HepG2 (cell line): ENCODE data around the gene CFAP97D1. TPM values are rescaled to one million over a fixed set of nuclear protein-coding genes. Genes with fewer than 3 reads are reported as not detected.
A peak's percentile ranks its signal among the peaks of the same experiment; 100 is the strongest.

ENCODE experiments used
- ADNP ChIP-seq: sonication (generic); formaldehyde crosslinking; IDR thresholded peaks from 2 replicates; pipeline ENCODE4 v1.4.0; 2020; ENCODE audit warnings: missing genetic modification reagents
- BORCS8-MEF2B ChIP-seq: sonication (generic); formaldehyde crosslinking; IDR thresholded peaks from 2 replicates; pipeline ENCODE4 v1.8.0; 2022; ENCODE audit warnings: mild to moderate bottlenecking, missing genetic modification reagents
- CCDC6 ChIP-seq: sonication (generic); formaldehyde crosslinking; IDR thresholded peaks from 2 replicates; pipeline ENCODE4 v1.8.1; 2022; ENCODE audit warnings: mild to moderate bottlenecking, missing genetic modification reagents, moderate library complexity
- CHD4 ChIP-seq: fragments of 200-600 bp; sonication (generic); IDR thresholded peaks from 2 replicates; pipeline ENCODE4 v1.7.0; 2017; ENCODE audit warnings: mild to moderate bottlenecking, low read length, borderline replicate concordance
- HCFC1 ChIP-seq: fragments of 150-350 bp; IDR thresholded peaks from 2 replicates; pipeline ENCODE4 v1.6.1; 2014; ENCODE audit warnings: low read depth, low read length
- HOXA7 ChIP-seq: sonication (generic); formaldehyde crosslinking; IDR thresholded peaks from 2 replicates; pipeline ENCODE4 v1.8.1; 2022; ENCODE audit warnings: mild to moderate bottlenecking, missing genetic modification reagents, moderate library complexity
- KMT2A ChIP-seq: sonication (generic); formaldehyde crosslinking; IDR thresholded peaks from 2 replicates; pipeline ENCODE4 v1.4.0; 2020; ENCODE audit warnings: missing genetic modification reagents
- MTA3 ChIP-seq: sonication (generic); formaldehyde crosslinking; IDR thresholded peaks from 2 replicates; pipeline ENCODE4 v1.4.0; 2020; ENCODE audit warnings: missing genetic modification reagents
- NCOA1 ChIP-seq: sonication (generic); formaldehyde crosslinking; IDR thresholded peaks from 2 replicates; pipeline ENCODE4 v1.9.0; 2021; ENCODE audit warnings: missing genetic modification reagents
- PCBP1 ChIP-seq: fragments of 200-400 bp; formaldehyde crosslinking; IDR thresholded peaks from 2 replicates; pipeline ENCODE4 v1.6.1; 2017; ENCODE audit warnings: mild to moderate bottlenecking, low read depth, low read length, borderline replicate concordance
- SAP130 ChIP-seq: IDR thresholded peaks from 2 replicates; pipeline ENCODE4 v1.6.1; 2016; ENCODE audit warnings: low read depth
- SMYD3 ChIP-seq: sonication (generic); formaldehyde crosslinking; IDR thresholded peaks from 2 replicates; pipeline ENCODE4 v1.8.1; 2023; ENCODE audit warnings: mild to moderate bottlenecking, missing genetic modification reagents
- ZBTB7B ChIP-seq: sonication (generic); formaldehyde crosslinking; IDR thresholded peaks from 2 replicates; pipeline ENCODE4 v1.4.0; 2020; ENCODE audit warnings: missing genetic modification reagents
- ZFP90 ChIP-seq: sonication (generic); formaldehyde crosslinking; IDR thresholded peaks from 2 replicates; pipeline ENCODE4 v1.8.0; 2022; ENCODE audit warnings: missing genetic modification reagents, mild to moderate bottlenecking, inconsistent platforms, borderline replicate concordance
- ZFX ChIP-seq: sonication (generic); formaldehyde crosslinking; IDR thresholded peaks from 2 replicates; pipeline ENCODE4 v1.4.0; 2020; ENCODE audit warnings: mild to moderate bottlenecking, low read depth, missing genetic modification reagents, moderate library complexity
- ZNF253 ChIP-seq: sonication (generic); formaldehyde crosslinking; IDR thresholded peaks from 2 replicates; pipeline ENCODE4 v1.8.0; 2022; ENCODE audit warnings: mild to moderate bottlenecking, missing genetic modification reagents, borderline replicate concordance
- ZNF33B ChIP-seq: sonication (generic); formaldehyde crosslinking; IDR thresholded peaks from 2 replicates; pipeline ENCODE4 v1.5.1; 2020; ENCODE audit warnings: mild to moderate bottlenecking, missing genetic modification reagents
- ZNF383 ChIP-seq: sonication (generic); formaldehyde crosslinking; IDR thresholded peaks from 2 replicates; pipeline ENCODE4 v1.4.0; 2020; ENCODE audit warnings: missing genetic modification reagents, mild to moderate bottlenecking, borderline replicate concordance
- ZNF496 ChIP-seq: sonication (generic); formaldehyde crosslinking; IDR thresholded peaks from 2 replicates; pipeline ENCODE4 v1.8.1; 2023; ENCODE audit warnings: mild to moderate bottlenecking, moderate library complexity, missing genetic modification reagents; ENCODE audit not compliant: insufficient replicate concordance
- ZNF616 ChIP-seq: sonication (generic); formaldehyde crosslinking; IDR thresholded peaks from 2 replicates; pipeline ENCODE4 v1.5.0; 2020; ENCODE audit warnings: low read depth, mild to moderate bottlenecking, missing genetic modification reagents
- ZNF619 ChIP-seq: sonication (generic); formaldehyde crosslinking; IDR thresholded peaks from 2 replicates; pipeline ENCODE4 v1.4.0; 2020; ENCODE audit warnings: mild to moderate bottlenecking, missing genetic modification reagents
- ZNF670 ChIP-seq: sonication (generic); formaldehyde crosslinking; IDR thresholded peaks from 2 replicates; pipeline ENCODE4 v1.8.0; 2022; ENCODE audit warnings: mild to moderate bottlenecking, missing genetic modification reagents, borderline replicate concordance
- polyA plus RNA-seq, 8 experiments: library from polyadenylated mRNA; depleted of rRNA in 3 of 8; stranded (reverse) in 7 of 8; unstranded in 1 of 8; fragments of >200 nt; fragmentation: Illumina TruSeq in 4 of 8; extraction: Trizol in 4 of 8; gene quantifications; 2 replicates each; pipeline versions ENCODE4 v1.2.1 to v1.2.3, GENCODE V29; 2011 to 2016; ENCODE audit warnings: low read depth in 4 of 8, missing spikeins in 1 of 8, mixed read lengths in 1 of 8; ENCODE audit not compliant: insufficient read depth in 1 of 8
- total RNA-seq, 5 experiments: library from RNA; depleted of rRNA; stranded (reverse); fragments of >200 nt; fragmentation: Illumina TruSeq; extraction: Trizol; gene quantifications; 2 replicates each; pipeline ENCODE4 v1.2.3, GENCODE V29; 2016; ENCODE audit warnings: low read depth in 1 of 5
- TF ChIP-seq, protein P1 (sequence below): sonication (generic); formaldehyde crosslinking; IDR thresholded peaks from 2 replicates; pipeline ENCODE4 v1.4.0; 2020; ENCODE audit warnings: mild to moderate bottlenecking, missing genetic modification reagents
- TF ChIP-seq, protein P2 (sequence below): sonication (generic); formaldehyde crosslinking; IDR thresholded peaks from 2 replicates; pipeline ENCODE4 v1.4.0; 2020; ENCODE audit warnings: mild to moderate bottlenecking, missing genetic modification reagents
- TF ChIP-seq, protein P3 (sequence below): sonication (generic); formaldehyde crosslinking; IDR thresholded peaks from 2 replicates; pipeline ENCODE4 v1.4.0; 2020; ENCODE audit warnings: missing genetic modification reagents
- TF ChIP-seq, protein P4 (sequence below): sonication (generic); formaldehyde crosslinking; IDR thresholded peaks from 2 replicates; pipeline ENCODE4 v1.9.0; 2021; ENCODE audit warnings: missing genetic modification reagents, borderline replicate concordance
- TF ChIP-seq, protein P5 (sequence below): sonication (generic); formaldehyde crosslinking; IDR thresholded peaks from 2 replicates; pipeline ENCODE4 v1.5.0; 2020; ENCODE audit warnings: missing genetic modification reagents, mild to moderate bottlenecking, borderline replicate concordance

The CFAP97D1 gene
- total and polyA plus RNA-seq, 2 of the 13 experiments (the other 11 are each of a cell fraction or from before 2014, with no cell fraction given): 0.02 TPM; not detected in 1

DNA sequence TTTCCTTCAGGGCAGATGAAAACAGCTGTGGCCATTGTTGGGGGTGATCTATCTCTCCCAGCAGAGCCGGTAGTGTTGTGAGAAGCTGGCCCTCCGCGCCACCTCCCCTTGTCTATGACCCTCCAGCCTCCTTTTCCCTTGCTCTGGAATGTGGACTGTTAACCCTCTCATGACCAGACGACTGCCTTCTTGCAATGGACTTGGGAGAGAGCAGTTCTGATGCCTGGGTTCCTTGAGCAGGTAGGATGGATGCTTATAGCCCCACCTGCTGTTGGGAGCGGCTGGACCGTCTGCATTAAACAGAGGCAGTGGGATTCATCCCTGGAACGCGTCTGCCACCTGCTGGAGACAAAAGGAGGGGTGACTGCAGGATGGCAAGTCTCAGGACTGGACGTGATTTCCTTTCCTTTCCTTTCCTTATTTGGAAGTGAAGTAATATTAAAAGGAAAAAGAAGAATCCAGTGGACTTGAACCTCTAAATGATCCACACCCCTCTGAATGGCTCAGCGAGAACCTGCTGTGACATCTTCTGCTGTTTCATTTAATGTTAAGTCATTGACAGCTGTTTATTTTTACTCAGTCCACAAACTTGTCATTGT is 19.9 kb upstream of the CFAP97D1 start (continued):
- TF ChIP-seq, protein P1, sequence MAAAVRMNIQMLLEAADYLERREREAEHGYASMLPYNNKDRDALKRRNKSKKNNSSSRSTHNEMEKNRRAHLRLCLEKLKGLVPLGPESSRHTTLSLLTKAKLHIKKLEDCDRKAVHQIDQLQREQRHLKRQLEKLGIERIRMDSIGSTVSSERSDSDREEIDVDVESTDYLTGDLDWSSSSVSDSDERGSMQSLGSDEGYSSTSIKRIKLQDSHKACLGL (CRISPR knock-in tag): no peak
- TF ChIP-seq CHD4: no peak
- TF ChIP-seq ADNP (CRISPR knock-in tag): no peak
- TF ChIP-seq HCFC1: no peak
- no peak for TF ChIP-seq CCDC6 (CRISPR knock-in tag)
- TF ChIP-seq SMYD3 (CRISPR knock-in tag): no peak; the same call in 1 of the 2 replicates
- TF ChIP-seq ZFX (CRISPR knock-in tag): peak; percentile 55; the same call in 1 of the 2 replicates
- TF ChIP-seq ZNF496 (CRISPR knock-in tag): no peak
- TF ChIP-seq, protein P2, sequence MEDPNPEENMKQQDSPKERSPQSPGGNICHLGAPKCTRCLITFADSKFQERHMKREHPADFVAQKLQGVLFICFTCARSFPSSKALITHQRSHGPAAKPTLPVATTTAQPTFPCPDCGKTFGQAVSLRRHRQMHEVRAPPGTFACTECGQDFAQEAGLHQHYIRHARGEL (CRISPR knock-in tag): no peak
- TF ChIP-seq ZFP90 (CRISPR knock-in tag): no peak
- TF ChIP-seq, protein P3, sequence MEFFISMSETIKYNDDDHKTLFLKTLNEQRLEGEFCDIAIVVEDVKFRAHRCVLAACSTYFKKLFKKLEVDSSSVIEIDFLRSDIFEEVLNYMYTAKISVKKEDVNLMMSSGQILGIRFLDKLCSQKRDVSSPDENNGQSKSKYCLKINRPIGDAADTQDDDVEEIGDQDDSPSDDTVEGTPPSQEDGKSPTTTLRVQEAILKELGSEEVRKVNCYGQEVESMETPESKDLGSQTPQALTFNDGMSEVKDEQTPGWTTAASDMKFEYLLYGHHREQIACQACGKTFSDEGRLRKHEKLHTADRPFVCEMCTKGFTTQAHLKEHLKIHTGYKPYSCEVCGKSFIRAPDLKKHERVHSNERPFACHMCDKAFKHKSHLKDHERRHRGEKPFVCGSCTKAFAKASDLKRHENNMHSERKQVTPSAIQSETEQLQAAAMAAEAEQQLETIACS (CRISPR knock-in tag): no peak
- no peak for TF ChIP-seq HOXA7 (CRISPR knock-in tag)
- TF ChIP-seq, protein P4, sequence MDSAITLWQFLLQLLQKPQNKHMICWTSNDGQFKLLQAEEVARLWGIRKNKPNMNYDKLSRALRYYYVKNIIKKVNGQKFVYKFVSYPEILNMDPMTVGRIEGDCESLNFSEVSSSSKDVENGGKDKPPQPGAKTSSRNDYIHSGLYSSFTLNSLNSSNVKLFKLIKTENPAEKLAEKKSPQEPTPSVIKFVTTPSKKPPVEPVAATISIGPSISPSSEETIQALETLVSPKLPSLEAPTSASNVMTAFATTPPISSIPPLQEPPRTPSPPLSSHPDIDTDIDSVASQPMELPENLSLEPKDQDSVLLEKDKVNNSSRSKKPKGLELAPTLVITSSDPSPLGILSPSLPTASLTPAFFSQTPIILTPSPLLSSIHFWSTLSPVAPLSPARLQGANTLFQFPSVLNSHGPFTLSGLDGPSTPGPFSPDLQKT (CRISPR knock-in tag): no peak
- peak; percentile 87 for TF ChIP-seq BORCS8-MEF2B (CRISPR knock-in tag)
- TF ChIP-seq ZNF619 (CRISPR knock-in tag): peak; percentile 76; the same call in 1 of the 2 replicates
- TF ChIP-seq ZNF383: no peak
- peak; percentile 57; the same call in 1 of the 2 replicates for TF ChIP-seq SAP130 (CRISPR knock-in tag)
- no peak for TF ChIP-seq ZNF253 (CRISPR knock-in tag)
- no peak for TF ChIP-seq MTA3
- no peak for TF ChIP-seq ZNF670
- TF ChIP-seq, protein P5, sequence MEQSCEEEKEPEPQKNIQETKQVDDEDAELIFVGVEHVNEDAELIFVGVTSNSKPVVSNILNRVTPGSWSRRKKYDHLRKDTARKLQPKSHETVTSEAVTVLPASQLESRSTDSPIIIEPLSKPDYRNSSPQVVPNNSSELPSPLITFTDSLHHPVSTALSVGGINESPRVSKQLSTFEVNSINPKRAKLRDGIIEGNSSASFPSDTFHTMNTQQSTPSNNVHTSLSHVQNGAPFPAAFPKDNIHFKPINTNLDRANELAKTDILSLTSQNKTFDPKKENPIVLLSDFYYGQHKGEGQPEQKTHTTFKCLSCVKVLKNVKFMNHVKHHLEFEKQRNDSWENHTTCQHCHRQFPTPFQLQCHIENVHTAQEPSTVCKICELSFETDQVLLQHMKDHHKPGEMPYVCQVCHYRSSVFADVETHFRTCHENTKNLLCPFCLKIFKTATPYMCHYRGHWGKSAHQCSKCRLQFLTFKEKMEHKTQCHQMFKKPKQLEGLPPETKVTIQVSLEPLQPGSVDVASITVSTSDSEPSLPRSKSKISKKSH (CRISPR knock-in tag): 0 out of 2 replicates have a peak, but pooled peaks have one; percentile 41
- TF ChIP-seq PCBP1: no peak
- 0 out of 2 replicates have a peak, but pooled peaks have one; percentile 42 for TF ChIP-seq ZNF33B
- TF ChIP-seq ZBTB7B (CRISPR knock-in tag): no peak
- TF ChIP-seq KMT2A (CRISPR knock-in tag): no peak
- no peak for TF ChIP-seq ZNF616 (CRISPR knock-in tag)
- TF ChIP-seq NCOA1 (CRISPR knock-in tag): no peak
